HS-27A (cell line): ENCODE measurements around the gene MAN2A2.

Experiments
- DNase-seq: peaks from one replicate; pipeline ENCODE4 v3.0.0-alpha.2; 2012; ENCODE audit warnings: low read depth, missing footprints

The MAN2A2 gene

GRCh38 chr15:90902840-90903732, at the start of gene MAN2A2:
Gene MAN2A2, plus strand, starts transcription at chr15:90903302. Its CDS starts 906 bp downstream, at chr15:90904208.
- peak; percentile 26 for DNase-seq

- no peak for DNase-seq
These were observed 48.0 kb upstream of the MAN2A2 start for GRCh38 chr15:90855139-90855538.

- DNase-seq, result no peak
These were observed 45.8 kb upstream of the MAN2A2 start for GRCh38 chr15:90857337-90857736.

- no peak for DNase-seq
These were observed 45.1 kb upstream of the MAN2A2 start for GRCh38 chr15:90857883-90858443.

GRCh38 chr15:90859234-90860131, 43.6 kb upstream of the MAN2A2 start:
- no peak for DNase-seq

GRCh38 chr15:90860450-90860849, 42.7 kb upstream of the MAN2A2 start:
- no peak for DNase-seq

- no peak for DNase-seq
These were observed 42.0 kb upstream of the MAN2A2 start for GRCh38 chr15:90860942-90861675.

- no peak for DNase-seq
These were observed 40.6 kb upstream of the MAN2A2 start for GRCh38 chr15:90862487-90862886.

- no peak for DNase-seq
These were observed 39.9 kb upstream of the MAN2A2 start for GRCh38 chr15:90862964-90863778.

- DNase-seq, result no peak
These were observed 39.1 kb upstream of the MAN2A2 start for GRCh38 chr15:90863987-90864386.

GRCh38 chr15:90864507-90864906, 38.6 kb upstream of the MAN2A2 start:
- DNase-seq, result no peak

- DNase-seq, result no peak
These were observed 37.4 kb upstream of the MAN2A2 start for GRCh38 chr15:90865702-90866101.

GRCh38 chr15:90866161-90866715, 36.9 kb upstream of the MAN2A2 start:
- DNase-seq, result no peak

GRCh38 chr15:90866800-90867199, 36.3 kb upstream of the MAN2A2 start:
- no peak for DNase-seq

- DNase-seq, result no peak
These were observed 34.8 kb upstream of the MAN2A2 start, which contains the start of gene FURIN for GRCh38 chr15:90868261-90868689. Gene FURIN, plus strand, starts transcription at chr15:90868588. Its CDS starts 7,153 bp downstream, at chr15:90875741.

GRCh38 chr15:90869140-90869541, 34.0 kb upstream of the MAN2A2 start:
- DNase-seq, result no peak

GRCh38 chr15:90869601-90870353, 33.3 kb upstream of the MAN2A2 start:
- DNase-seq, result peak; percentile 88

- no peak for DNase-seq
These were observed 32.6 kb upstream of the MAN2A2 start for GRCh38 chr15:90870354-90871138.
